Measurements from ENCODE around the gene CSNK1A1L. TPM values are rescaled to one million over a fixed set of nuclear protein-coding genes. Genes with fewer than 3 reads are reported as not detected.

The CSNK1A1L gene
- total and polyA plus RNA-seq, 5 donors from 2014 or later: not detected

DNA sequence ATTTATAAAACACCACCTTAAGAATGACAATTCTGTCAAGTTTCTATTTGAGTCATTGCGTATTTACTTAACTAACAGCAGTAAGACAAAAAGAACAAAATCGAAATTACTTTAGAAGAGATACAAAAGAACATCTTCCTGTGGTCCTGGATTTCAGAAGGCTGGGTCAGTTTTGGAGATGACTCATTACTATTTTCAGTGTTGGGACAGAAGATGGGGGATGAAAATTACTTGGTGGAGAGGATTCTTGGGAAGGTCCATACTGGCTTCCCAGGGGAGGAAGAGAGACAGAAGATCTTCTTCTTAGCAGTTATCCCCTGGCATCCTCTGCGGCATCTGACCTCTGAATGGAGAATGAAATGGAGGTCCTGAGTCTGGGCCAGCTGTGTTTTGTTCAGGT, 33.5 kb upstream of the CSNK1A1L start:
- DNase-seq (no peak), ATAC-seq (ENCODE audit: low read depth in 2 of 2) (no peak)
- Histone ChIP-seq H3K36me3 (ENCODE audit: control insufficient read depth, insufficient read depth, low read length) (no peaks in the 10 kb centered on the region), H3K27ac (ENCODE audit: insufficient read depth, low read length, poor library complexity, severe bottlenecking) (no peak overlapping the region), H3K27me3 (ENCODE audit: control insufficient read depth, insufficient read depth, low read length) (no peaks in the 10 kb centered on the region), H3K4me3 (ENCODE audit: low read depth, low read length) (no peak overlapping the region), H3K9me3 (ENCODE audit: control insufficient read depth in 2 of 2, low read length in 2 of 2) (no peaks in the 10 kb centered on the region), H3K4me1 (ENCODE audit: control insufficient read depth, insufficient read depth, low read length, poor library complexity, severe bottlenecking) (no peaks in the 10 kb centered on the region)
- peaks cover 0 to 1% (median 0%) of the 10 kb centered on the region in 7 donors for H3K9me3 Mint-ChIP-seq
- H3K27me3 Mint-ChIP-seq: no peaks in the 10 kb centered on the region
- no peaks in the 10 kb centered on the region for H3K36me3 Mint-ChIP-seq
- H3K4me1 Mint-ChIP-seq: no peaks in the 10 kb centered on the region
- no peak overlapping the region for H3K4me3 Mint-ChIP-seq
- no peak overlapping the region for H3K27ac Mint-ChIP-seq

DNA sequence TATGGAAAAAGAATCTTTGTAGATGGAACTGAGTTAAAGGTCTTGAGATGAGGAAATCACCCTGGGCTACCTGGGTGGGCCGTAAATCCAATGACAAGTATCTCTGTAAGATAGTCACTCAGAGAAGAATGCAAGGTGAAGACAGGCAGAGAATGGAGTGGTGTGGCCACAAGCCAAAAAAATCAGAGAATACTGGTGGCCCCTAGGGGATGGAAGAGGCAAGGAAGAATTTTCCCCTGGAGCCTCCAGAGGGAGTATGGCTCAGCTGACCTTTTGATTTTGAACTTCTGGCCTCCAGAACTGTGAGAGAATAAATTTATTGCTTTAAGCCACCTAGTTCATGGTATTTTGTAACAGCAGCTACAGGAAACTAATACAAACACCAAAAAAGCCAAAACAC, 32.7 kb upstream of the CSNK1A1L start:
- H3K4me3 Mint-ChIP-seq: no peak overlapping the region
- ATAC-seq (ENCODE audit: low read depth in 2 of 2): no peak
- no peak overlapping the region for H3K27ac Mint-ChIP-seq
- Histone ChIP-seq H3K9me3 (ENCODE audit: control insufficient read depth in 2 of 2, low read length in 2 of 2) (no peaks in the 10 kb centered on the region), H3K4me3 (ENCODE audit: low read depth, low read length) (no peak overlapping the region), H3K27me3 (ENCODE audit: control insufficient read depth, insufficient read depth, low read length) (no peaks in the 10 kb centered on the region), H3K27ac (ENCODE audit: insufficient read depth, low read length, poor library complexity, severe bottlenecking) (no peak overlapping the region), H3K4me1 (ENCODE audit: control insufficient read depth, insufficient read depth, low read length, poor library complexity, severe bottlenecking) (no peaks in the 10 kb centered on the region), H3K36me3 (ENCODE audit: control insufficient read depth, insufficient read depth, low read length) (no peaks in the 10 kb centered on the region)
- H3K4me1 Mint-ChIP-seq: no peaks in the 10 kb centered on the region
- peaks cover 0 to 1% (median 0%) of the 10 kb centered on the region in 7 donors for H3K9me3 Mint-ChIP-seq
- no peaks in the 10 kb centered on the region for H3K36me3 Mint-ChIP-seq
- H3K27me3 Mint-ChIP-seq: no peaks in the 10 kb centered on the region
- DNase-seq: no peak

GRCh38 chr13:37136633-37137032, 31.2 kb upstream of the CSNK1A1L start:
- Histone ChIP-seq H3K4me3 (ENCODE audit: low read depth, low read length) (no peak overlapping the region), H3K4me1 (ENCODE audit: control insufficient read depth, insufficient read depth, low read length, poor library complexity, severe bottlenecking) (no peaks in the 10 kb centered on the region), H3K27ac (ENCODE audit: insufficient read depth, low read length, poor library complexity, severe bottlenecking) (no peak overlapping the region), H3K27me3 (ENCODE audit: control insufficient read depth, insufficient read depth, low read length) (no peaks in the 10 kb centered on the region), H3K36me3 (ENCODE audit: control insufficient read depth, insufficient read depth, low read length) (no peaks in the 10 kb centered on the region), H3K9me3 (ENCODE audit: control insufficient read depth in 2 of 2, low read length in 2 of 2) (peaks cover 0 to 2% of the 10 kb centered on the region in 2 experiments)
- H3K4me3 Mint-ChIP-seq: no peak overlapping the region
- no peak overlapping the region for H3K27ac Mint-ChIP-seq
- peaks cover 0 to 1% (median 0%) of the 10 kb centered on the region in 7 donors for H3K9me3 Mint-ChIP-seq
- peaks cover 4% of the 10 kb centered on the region for H3K27me3 Mint-ChIP-seq
- H3K4me1 Mint-ChIP-seq: no peaks in the 10 kb centered on the region
- DNase-seq: no peak
- no peaks in the 10 kb centered on the region for H3K36me3 Mint-ChIP-seq
- no peak for ATAC-seq (ENCODE audit: low read depth in 2 of 2)

GRCh38 chr13:37136187-37136586, 30.7 kb upstream of the CSNK1A1L start:
- H3K4me3 Mint-ChIP-seq: no peak overlapping the region
- peaks cover 0 to 2% of the 10 kb centered on the region in 2 experiments for H3K9me3 ChIP-seq (ENCODE audit: control insufficient read depth in 2 of 2, low read length in 2 of 2)
- H3K27me3 ChIP-seq (ENCODE audit: control insufficient read depth, insufficient read depth, low read length): no peaks in the 10 kb centered on the region
- no peaks in the 10 kb centered on the region for H3K36me3 Mint-ChIP-seq
- no peaks in the 10 kb centered on the region for H3K4me1 Mint-ChIP-seq
- H3K4me1 ChIP-seq (ENCODE audit: control insufficient read depth, insufficient read depth, low read length, poor library complexity, severe bottlenecking): no peaks in the 10 kb centered on the region
- peaks cover 0 to 1% (median 0%) of the 10 kb centered on the region in 7 donors for H3K9me3 Mint-ChIP-seq
- ATAC-seq (ENCODE audit: low read depth in 2 of 2) (no peak), DNase-seq (no peak)
- H3K27me3 Mint-ChIP-seq: peaks cover 4% of the 10 kb centered on the region
- no peak overlapping the region for H3K27ac ChIP-seq (ENCODE audit: insufficient read depth, low read length, poor library complexity, severe bottlenecking)
- no peak overlapping the region for H3K4me3 ChIP-seq (ENCODE audit: low read depth, low read length)
- H3K36me3 ChIP-seq (ENCODE audit: control insufficient read depth, insufficient read depth, low read length): no peaks in the 10 kb centered on the region
- H3K27ac Mint-ChIP-seq: no peak overlapping the region

DNA sequence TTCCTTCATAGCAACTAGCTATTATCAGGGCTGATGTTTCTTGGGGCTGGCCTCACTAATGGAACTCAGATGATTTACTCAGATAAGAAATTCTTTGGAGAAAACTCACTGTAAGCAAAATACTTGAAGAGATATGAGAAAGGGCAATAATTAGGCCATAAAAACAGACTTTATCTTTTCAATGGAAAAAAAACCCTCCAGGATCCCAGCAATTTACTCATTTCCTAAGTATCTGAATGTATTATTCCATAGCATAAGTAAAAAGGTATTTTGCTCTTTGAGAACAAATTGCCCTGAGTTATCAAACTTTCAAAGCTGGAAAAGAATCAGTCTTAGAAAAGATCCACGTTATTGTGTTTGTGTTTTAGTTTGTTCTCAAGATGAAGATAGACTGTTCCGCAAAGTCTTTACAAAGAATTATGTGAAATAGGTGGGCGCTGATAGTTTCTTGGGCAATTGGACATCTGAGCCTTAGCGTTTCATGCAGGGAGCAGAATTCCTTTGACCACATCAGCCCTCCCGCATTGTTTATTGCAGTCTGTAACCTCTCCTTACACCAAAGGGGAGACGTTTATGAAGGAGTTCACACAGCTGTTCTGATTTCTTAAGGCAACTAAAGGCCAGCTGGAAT, 29.1 kb upstream of the CSNK1A1L start:
- Mint-ChIP-seq H3K9me3 (peaks cover 0 to 1% (median 0%) of the 10 kb centered on the region in 7 donors), H3K4me1 (no peaks in the 10 kb centered on the region), H3K36me3 (no peaks in the 10 kb centered on the region), H3K27ac (no peak overlapping the region), H3K27me3 (peaks cover 4% of the 10 kb centered on the region), H3K4me3 (no peak overlapping the region)
- Histone ChIP-seq H3K27me3 (ENCODE audit: control insufficient read depth, insufficient read depth, low read length) (no peaks in the 10 kb centered on the region), H3K4me1 (ENCODE audit: control insufficient read depth, insufficient read depth, low read length, poor library complexity, severe bottlenecking) (no peaks in the 10 kb centered on the region), H3K36me3 (ENCODE audit: control insufficient read depth, insufficient read depth, low read length) (no peaks in the 10 kb centered on the region), H3K4me3 (ENCODE audit: low read depth, low read length) (no peak overlapping the region), H3K27ac (ENCODE audit: insufficient read depth, low read length, poor library complexity, severe bottlenecking) (no peak overlapping the region), H3K9me3 (ENCODE audit: control insufficient read depth in 2 of 2, low read length in 2 of 2) (peaks cover 0 to 2% of the 10 kb centered on the region in 2 experiments)
- DNase-seq (no peak), ATAC-seq (ENCODE audit: low read depth in 2 of 2) (no peak)

- Mint-ChIP-seq H3K27me3 (peaks cover 4% of the 10 kb centered on the region), H3K4me3 (no peak overlapping the region), H3K27ac (no peak overlapping the region), H3K4me1 (no peaks in the 10 kb centered on the region), H3K36me3 (no peaks in the 10 kb centered on the region), H3K9me3 (no peaks in the 10 kb centered on the region)
- Histone ChIP-seq H3K27me3 (ENCODE audit: control insufficient read depth, insufficient read depth, low read length) (no peaks in the 10 kb centered on the region), H3K27ac (ENCODE audit: insufficient read depth, low read length, poor library complexity, severe bottlenecking) (no peak overlapping the region), H3K4me3 (ENCODE audit: low read depth, low read length) (no peak overlapping the region), H3K36me3 (ENCODE audit: control insufficient read depth, insufficient read depth, low read length) (no peaks in the 10 kb centered on the region), H3K4me1 (ENCODE audit: control insufficient read depth, insufficient read depth, low read length, poor library complexity, severe bottlenecking) (no peaks in the 10 kb centered on the region), H3K9me3 (ENCODE audit: control insufficient read depth in 2 of 2, low read length in 2 of 2) (peaks cover 0 to 2% of the 10 kb centered on the region in 2 experiments)
- ATAC-seq (ENCODE audit: low read depth in 2 of 2): no peak
- no peak for DNase-seq
Measured at GRCh38 chr13:37132211-37132610, 26.7 kb upstream of the CSNK1A1L start.

DNA sequence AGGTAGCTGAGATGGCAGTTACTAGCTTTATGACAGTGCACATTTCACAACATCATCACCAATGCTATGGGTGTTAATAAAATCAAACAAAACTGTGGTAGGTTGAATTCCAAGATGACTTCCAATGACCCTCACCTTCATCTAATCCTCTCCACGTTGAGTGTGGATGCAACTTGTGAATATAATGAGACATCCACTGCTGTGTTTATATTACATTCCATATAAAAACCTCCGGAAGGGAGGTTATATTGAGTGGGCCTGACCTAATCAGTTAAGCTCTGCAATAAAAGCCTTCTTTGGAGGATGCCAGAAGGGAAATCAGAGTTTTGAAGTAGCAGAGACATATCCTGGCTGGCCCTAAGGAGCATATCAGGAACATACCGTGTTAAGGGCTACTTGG, 25.6 kb upstream of the CSNK1A1L start:
- Histone ChIP-seq H3K27ac (ENCODE audit: insufficient read depth, low read length, poor library complexity, severe bottlenecking) (no peak overlapping the region), H3K4me3 (ENCODE audit: low read depth, low read length) (no peak overlapping the region), H3K27me3 (ENCODE audit: control insufficient read depth, insufficient read depth, low read length) (no peaks in the 10 kb centered on the region), H3K4me1 (ENCODE audit: control insufficient read depth, insufficient read depth, low read length, poor library complexity, severe bottlenecking) (no peaks in the 10 kb centered on the region), H3K36me3 (ENCODE audit: control insufficient read depth, insufficient read depth, low read length) (no peaks in the 10 kb centered on the region), H3K9me3 (ENCODE audit: control insufficient read depth in 2 of 2, low read length in 2 of 2) (peaks cover 0 to 2% of the 10 kb centered on the region in 2 experiments)
- H3K9me3 Mint-ChIP-seq: no peaks in the 10 kb centered on the region
- H3K4me3 Mint-ChIP-seq: no peak overlapping the region
- no peak for ATAC-seq (ENCODE audit: low read depth in 2 of 2)
- no peak for DNase-seq
- H3K4me1 Mint-ChIP-seq: no peaks in the 10 kb centered on the region
- no peaks in the 10 kb centered on the region for H3K36me3 Mint-ChIP-seq
- no peak overlapping the region for H3K27ac Mint-ChIP-seq
- peaks cover 4% of the 10 kb centered on the region for H3K27me3 Mint-ChIP-seq

- Mint-ChIP-seq H3K4me3 (no peak overlapping the region), H3K36me3 (no peaks in the 10 kb centered on the region), H3K4me1 (no peaks in the 10 kb centered on the region), H3K9me3 (no peaks in the 10 kb centered on the region), H3K27me3 (peaks cover 4% of the 10 kb centered on the region), H3K27ac (no peak overlapping the region)
- Histone ChIP-seq H3K9me3 (ENCODE audit: control insufficient read depth in 2 of 2, low read length in 2 of 2) (peaks cover 0 to 2% of the 10 kb centered on the region in 2 experiments), H3K4me1 (ENCODE audit: control insufficient read depth, insufficient read depth, low read length, poor library complexity, severe bottlenecking) (no peaks in the 10 kb centered on the region), H3K27ac (ENCODE audit: insufficient read depth, low read length, poor library complexity, severe bottlenecking) (no peak overlapping the region), H3K36me3 (ENCODE audit: control insufficient read depth, insufficient read depth, low read length) (no peaks in the 10 kb centered on the region), H3K27me3 (ENCODE audit: control insufficient read depth, insufficient read depth, low read length) (no peaks in the 10 kb centered on the region), H3K4me3 (ENCODE audit: low read depth, low read length) (no peak overlapping the region)
- ATAC-seq (ENCODE audit: low read depth in 2 of 2): no peak
- DNase-seq: no peak
Measured at GRCh38 chr13:37129866-37130265, 24.4 kb upstream of the CSNK1A1L start.

Data from CD4-positive, CD25-positive, alpha-beta regulatory T cell (primary cell).